Effector CD8-positive, alpha-beta T cell (primary cell): ENCODE measurements around the gene FAH.
A peak's percentile ranks its signal among the peaks of the same experiment; 100 is the strongest.

ENCODE experiments used
- DNase-seq: peaks from one replicate; lab custom pipeline; 2025; lab: John Stamatoyannopoulos, UW

Gene FAH

DNA sequence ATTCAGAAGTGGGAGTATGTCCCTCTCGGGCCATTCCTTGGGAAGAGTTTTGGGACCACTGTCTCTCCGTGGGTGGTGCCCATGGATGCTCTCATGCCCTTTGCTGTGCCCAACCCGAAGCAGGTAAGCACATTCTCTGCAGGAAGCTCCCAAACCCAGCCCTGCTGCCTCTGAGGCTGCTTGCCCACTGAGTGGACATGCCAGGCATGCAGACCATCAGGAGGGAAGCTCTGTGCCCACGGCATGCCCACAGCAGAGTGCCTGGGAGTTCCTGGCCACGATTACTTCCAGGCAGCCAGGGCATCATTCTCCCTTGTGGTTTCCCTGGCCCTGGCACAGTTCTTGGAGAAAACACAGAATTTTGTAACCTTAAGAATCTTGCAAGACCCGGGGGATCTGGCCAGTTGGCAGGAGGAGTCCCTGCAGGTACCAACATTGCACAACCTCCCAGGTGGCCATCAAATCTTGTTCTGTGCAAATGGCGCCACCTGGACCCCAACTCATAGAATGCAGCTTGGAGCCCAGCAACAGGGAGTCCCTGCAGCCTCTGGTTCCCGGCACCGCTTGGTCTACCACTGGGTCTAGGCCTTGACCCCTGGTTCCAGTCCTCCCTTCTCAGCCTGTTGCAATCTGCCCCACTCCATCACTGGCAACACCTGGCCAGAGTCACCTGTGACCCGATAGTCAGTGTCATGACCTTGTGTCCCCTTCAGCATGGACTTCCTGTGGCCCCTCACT is 20.4 kb downstream of the FAH start:
- peak; percentile 43 for DNase-seq

GRCh38 chr15:80174017-80174746 is 21.4 kb downstream of the FAH start:
- DNase-seq = no peak

DNA sequence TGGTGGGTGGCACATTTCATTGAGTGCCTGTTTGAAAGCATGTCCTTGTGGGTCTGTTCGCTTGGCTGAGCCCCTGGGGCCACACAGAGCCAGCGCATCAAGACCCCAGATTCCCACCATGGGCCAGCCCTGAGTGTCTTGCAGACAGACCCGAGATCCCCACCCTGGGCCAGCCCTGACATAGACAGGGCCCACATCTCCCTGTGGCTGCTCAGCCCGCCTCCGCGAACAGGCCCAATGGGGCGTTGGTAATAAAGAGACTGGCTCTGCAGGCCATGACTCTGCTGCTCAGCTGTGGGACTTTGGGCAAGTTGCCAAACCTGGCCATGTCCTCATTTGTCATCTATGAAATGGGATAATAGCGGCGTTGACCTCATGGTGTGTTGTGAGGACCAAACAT is 22.6 kb downstream of the FAH start:
- no peak for DNase-seq

DNA sequence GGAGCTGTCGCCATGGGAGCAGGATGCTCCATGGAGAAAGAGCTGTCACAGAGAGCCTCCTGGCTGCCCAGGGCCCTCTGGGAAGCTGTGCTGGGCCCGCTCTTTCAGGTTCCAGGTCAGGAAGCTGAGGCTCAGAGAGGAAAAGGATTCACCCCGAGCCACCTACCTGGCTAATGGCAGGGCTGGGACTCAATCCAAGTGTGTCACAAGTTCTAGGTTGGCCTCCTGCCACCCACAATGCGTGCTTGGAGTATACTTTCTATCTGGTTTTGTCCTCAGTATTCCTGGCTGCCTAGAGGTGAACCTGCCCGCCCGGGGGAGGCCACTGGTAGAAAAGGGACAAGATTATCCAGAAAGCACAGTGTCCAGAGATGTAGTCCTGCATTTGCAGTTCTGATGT is 23.6 kb downstream of the FAH start:
- DNase-seq = no peak

GRCh38 chr15:80177156-80177555 is 24.4 kb downstream of the FAH start:
- no peak for DNase-seq

DNA sequence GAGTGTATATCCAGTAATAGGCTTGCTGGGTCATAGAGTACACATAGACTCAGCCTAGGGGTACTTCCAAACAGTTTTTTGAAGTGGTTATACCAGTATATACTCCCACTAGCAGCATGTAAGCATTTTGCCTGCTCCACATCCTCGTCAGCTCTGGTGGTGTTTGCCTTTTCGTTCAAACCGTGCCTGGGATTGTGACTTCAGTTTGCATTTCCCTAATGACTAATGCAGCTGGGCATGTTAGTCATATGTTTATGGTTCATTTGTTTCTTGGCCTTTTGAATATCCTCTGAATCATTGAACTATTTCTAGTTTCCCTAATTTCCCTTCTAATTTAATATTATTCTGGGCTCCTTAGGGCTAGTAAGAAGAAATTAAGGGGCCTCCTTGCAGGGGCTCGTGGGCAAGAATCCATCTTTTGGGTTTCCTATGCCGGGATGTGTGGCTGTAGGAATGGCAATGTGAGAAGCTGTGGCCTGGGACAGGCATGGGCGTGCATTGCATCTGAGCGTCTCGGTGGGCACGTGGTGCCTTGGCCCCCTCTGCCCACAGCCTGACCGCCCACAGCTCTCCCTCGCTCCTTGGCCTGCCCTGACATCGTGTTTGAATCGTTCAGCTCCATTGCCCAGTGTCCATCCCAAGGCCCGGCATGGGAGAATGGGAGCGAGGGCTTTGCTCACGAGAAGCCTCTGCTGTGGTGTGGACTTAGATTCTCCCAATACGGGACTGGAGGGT is 26.4 kb downstream of the FAH start:
- DNase-seq = no peak

DNA sequence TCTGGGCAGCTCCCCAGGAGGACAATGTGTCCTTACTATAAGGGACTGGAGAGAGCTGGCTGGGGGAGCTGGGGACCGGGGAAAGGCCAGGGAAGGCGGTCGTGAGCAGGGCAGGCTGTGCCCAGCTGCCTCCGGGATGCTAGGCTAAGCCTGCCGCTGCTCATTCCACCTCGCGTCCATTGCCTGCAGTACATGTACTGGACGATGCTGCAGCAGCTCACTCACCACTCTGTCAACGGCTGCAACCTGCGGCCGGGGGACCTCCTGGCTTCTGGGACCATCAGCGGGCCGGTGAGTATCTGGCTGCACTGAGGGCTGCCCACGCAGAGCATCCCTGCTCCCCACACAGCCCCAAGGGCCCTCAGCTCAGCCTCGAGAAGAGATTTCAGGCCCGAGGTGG is 27.1 kb downstream of the FAH start:
- DNase-seq = no peak

GRCh38 chr15:80180468-80180867 is 27.7 kb downstream of the FAH start:
- DNase-seq = no peak

GRCh38 chr15:80180986-80181385 is 28.2 kb downstream of the FAH start:
- DNase-seq = no peak

DNA sequence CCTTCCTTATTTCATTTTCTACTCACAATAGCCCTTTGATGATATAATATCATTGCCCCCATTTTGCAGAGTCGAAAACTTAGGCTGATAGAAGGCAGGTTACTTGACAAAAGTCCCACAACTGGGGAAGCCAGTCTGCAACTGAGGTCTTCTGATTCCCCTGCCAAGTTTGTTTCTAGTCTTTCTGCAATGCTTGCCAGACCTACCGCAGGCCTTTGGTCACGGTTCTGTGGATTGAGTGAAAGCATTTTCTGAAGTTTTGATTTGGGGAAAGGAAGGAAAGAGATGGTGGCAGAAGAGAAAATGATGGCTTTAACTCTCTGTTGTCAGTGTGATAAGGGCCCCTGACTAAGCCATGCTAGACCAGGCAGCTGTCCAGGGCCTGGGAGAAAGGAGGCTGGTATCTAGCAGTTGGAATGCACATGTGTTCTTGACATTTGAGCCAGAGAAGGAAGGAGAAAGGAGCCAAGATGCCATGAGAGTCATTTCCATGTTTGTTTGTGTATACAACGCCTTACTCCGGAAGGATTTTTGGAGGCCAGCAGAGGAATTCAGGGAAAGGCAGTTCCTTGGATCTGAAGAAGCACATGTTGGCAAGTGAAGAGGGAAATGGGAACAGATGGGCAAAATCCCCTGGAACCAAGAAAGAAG is 29.9 kb downstream of the FAH start:
- no peak for DNase-seq

GRCh38 chr15:80183306-80183705 is 30.5 kb downstream of the FAH start:
- no peak for DNase-seq

- DNase-seq = no peak
These were observed 31.1 kb downstream of the FAH start for GRCh38 chr15:80183886-80184285.

DNA sequence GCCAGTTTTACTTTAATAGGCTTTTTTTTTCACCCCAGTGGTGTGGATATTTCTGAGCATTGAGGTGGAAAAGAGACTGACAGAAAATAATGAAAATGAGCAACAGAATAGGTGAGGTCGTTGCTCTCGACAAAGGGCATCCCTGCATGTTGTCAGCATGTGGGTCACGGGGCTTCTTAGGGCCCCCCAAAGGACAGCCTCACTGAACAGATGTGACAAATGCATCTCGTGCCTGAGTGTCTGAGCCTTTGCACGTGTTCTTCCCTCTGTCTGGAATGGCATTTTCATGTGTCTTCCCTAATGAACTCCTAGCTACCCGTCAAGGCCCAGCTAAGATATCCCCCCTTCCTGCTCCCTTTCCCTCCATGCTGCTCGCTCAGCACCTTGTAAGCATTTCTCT is 31.8 kb downstream of the FAH start:
- no peak for DNase-seq

DNA sequence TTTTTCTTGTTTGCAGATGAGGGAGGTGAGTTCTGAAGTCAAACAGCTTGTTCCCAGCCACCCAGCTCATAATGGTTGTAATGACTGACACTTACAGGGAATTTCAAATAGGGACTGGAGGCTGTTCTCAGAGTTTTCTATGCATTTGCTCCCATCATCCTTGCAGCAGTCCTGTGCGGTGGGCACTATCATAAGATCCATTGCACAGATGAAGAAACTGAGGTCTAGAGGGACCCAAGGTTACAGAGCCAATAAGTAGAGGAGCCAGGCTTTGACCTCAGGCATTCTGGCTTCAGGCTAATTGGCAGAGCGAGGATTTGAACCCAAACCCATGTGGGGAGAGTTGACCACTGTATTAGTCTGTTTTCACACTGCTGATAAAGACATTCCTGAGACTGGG is 32.4 kb downstream of the FAH start:
- DNase-seq = no peak

GRCh38 chr15:80186066-80186465 is 33.3 kb downstream of the FAH start:
- no peak for DNase-seq

- DNase-seq = no peak
These were observed 33.8 kb downstream of the FAH start for GRCh38 chr15:80186597-80186996.

- DNase-seq = no peak
These were observed 35.5 kb downstream of the FAH start for GRCh38 chr15:80188251-80188650.

DNA sequence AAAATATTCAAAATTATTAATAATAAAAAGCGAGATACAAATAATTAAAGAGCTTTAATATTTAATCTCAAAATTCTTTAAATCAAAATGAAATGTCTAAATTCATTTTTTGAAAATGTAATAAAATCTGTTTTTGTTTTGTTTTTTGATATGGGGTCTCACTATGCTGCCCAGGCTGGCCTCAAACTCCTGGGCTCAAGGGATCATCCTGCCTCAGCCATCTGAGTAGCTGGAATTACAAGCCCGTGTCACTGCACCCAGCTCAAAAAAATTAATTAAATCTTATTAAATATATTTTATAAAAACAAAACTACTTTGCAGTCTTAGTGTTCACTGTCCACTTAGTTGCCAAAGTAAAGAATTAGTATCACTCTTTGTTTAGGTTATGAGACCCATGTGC is 38.4 kb downstream of the FAH start:
- no peak for DNase-seq

- DNase-seq = no peak
These were observed 39.2 kb downstream of the FAH start for GRCh38 chr15:80191897-80192595.

- DNase-seq = no peak
These were observed 41.4 kb downstream of the FAH start for GRCh38 chr15:80194186-80194585.

DNA sequence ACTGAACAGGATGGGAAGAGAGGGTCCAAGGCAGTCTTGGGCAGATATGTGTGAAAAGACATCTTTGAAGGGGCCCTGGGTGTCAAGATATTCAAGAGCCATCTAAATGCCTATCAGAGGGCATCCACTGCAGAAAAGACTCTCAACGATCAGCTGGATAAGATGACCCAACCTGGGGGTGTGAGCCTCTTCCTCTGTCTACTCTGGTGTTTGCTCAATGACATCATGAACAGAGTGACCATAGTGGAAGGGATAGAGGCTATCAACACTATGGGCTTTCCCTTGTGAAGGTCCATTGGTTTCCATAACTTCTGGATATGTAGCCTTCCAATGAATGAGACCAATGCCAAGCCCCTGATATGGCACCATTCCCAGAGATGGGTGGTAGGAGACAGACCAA is 42.1 kb downstream of the FAH start:
- no peak for DNase-seq

- no peak for DNase-seq
These were observed 46.6 kb downstream of the FAH start for GRCh38 chr15:80199366-80199765.
